Psoas muscle (tissue), 8 donors: ENCODE data around the gene SPRED3. TPM values are rescaled to one million over a fixed set of nuclear protein-coding genes. Genes with fewer than 3 reads are reported as not detected.
"Not testable (repeated sequence)": the region's sequence is repeated elsewhere in the genome, so short reads cannot be mapped to it uniquely, and the experiment has no call there.

Experiments
- ATAC-seq, 4 donors: fragments of 200-7000 bp; cut with Tn5 transposase; one replicate each; pipeline ENCODE4 v1.9.1; 2020; ENCODE audit warnings: moderate library complexity in 3 of 4, mild to moderate bottlenecking in 2 of 4
- DNase-seq, 2 donors: peaks; one replicate each; pipeline ENCODE4 v3.0.0-alpha.2; 2020
- H3K27ac ChIP-seq: fragments of 200-600 bp; one replicate; pipeline ENCODE4 v1.8.0; 2022
- H3K27me3 ChIP-seq, 3 donors: fragments of 200-600 bp in 1 of 3; one replicate each; pipeline versions ENCODE4 v1.6.1 to v1.8.0; 2013 to 2022; ENCODE audit warnings: low read length in 2 of 3, mild to moderate bottlenecking in 2 of 3, moderate library complexity in 1 of 3; ENCODE audit not compliant: insufficient read depth in 3 of 3
- H3K36me3 ChIP-seq, 2 donors: fragments of 200-600 bp in 1 of 2; one replicate each; pipeline versions ENCODE4 v1.6.1 to v1.8.0; 2013 to 2022; ENCODE audit warnings: low read depth in 1 of 2, mild to moderate bottlenecking in 1 of 2, moderate library complexity in 1 of 2; ENCODE audit not compliant: insufficient read depth in 1 of 2
- H3K4me1 ChIP-seq: fragments of 200-600 bp; one replicate; pipeline ENCODE4 v1.8.0; 2022
- H3K4me3 ChIP-seq: fragments of 200-600 bp; one replicate; pipeline ENCODE4 v1.8.0; 2022; ENCODE audit warnings: mild to moderate bottlenecking
- H3K9me3 ChIP-seq: fragments of 200-600 bp; one replicate; pipeline ENCODE4 v1.8.0; 2022
- CTCF ChIP-seq: fragments of 200-600 bp; IDR thresholded peaks from one replicate; pipeline ENCODE4 v1.8.0; 2022; ENCODE audit warnings: antibody characterized with exemption
- WGBS, 3 donors: extraction: QIAGEN DNeasy Blood & Tissue Kit; methylation state at CpG; one replicate each; pipeline versions ENCODE4 v1.1.6 to v1.1.7; 2013; 5-methylcytosine and 5-hydroxymethylcytosine counted together
- intact Hi-C, 2 donors: fragments of 100-400 bp; cut with DNase I; formaldehyde crosslinking; loops; one replicate each; pipeline versions ENCODE4 v1.11.0 to v1.14.2; 2022
- polyA plus RNA-seq, 3 donors: library from polyadenylated mRNA; stranded (reverse); fragments of 200-250 nt; gene quantifications; one replicate each; pipeline ENCODE4 v1.2.3, GENCODE V29; 2013
- total RNA-seq, 4 donors: library from RNA; stranded (reverse); fragmentation: NEBNext Ultra II Directional in 2 of 4; extraction: Animal tissue kit (Norgen Biotek cat#: 25700) in 2 of 4; gene quantifications; one replicate each; pipeline versions ENCODE4 v1.2.1 to v1.2.4, GENCODE V29; 2021 to 2023
- donor health status: healthy with polysubstance abuse.
- donor health status: DM: no; HTN: no; CAD: no; lungs with moderate emphysema.
- donor health status: Bipolar disorder and iron deficiency.
- donor health status: healthy.
- donor health status: DM: yes; HTN: yes; CAD: no.
- donor health status: DM: no; HTN: no; CAD: no.
- donor health status: DM: no; HTN: no; CAD: no.
- donor health status: DM: yes; HTN: yes; CAD: no.

The SPRED3 gene
- total and polyA plus RNA-seq, 7 donors: 0.01 to 2.1 (median 1.0) TPM

GRCh38 chr19:38424272-38424671 is 35.8 kb downstream of the SPRED3 start:
- Histone ChIP-seq H3K36me3 (no peaks in the 10 kb centered on the region), H3K27ac (no peak overlapping the region), H3K4me3 (no peak overlapping the region), H3K9me3 (no peaks in the 10 kb centered on the region), H3K27me3 (no peaks in the 10 kb centered on the region), H3K4me1 (no peaks in the 10 kb centered on the region)
- TF ChIP-seq CTCF: no peak
- WGBS, 3 donors: 88 to 99% (median 93%) methylated on average over 3 to 5 of the region's 5 CpGs
- intact Hi-C loops: no loop called here
- no peak for DNase-seq
- ATAC-seq: no peak

GRCh38 chr19:38425222-38425809 is 36.8 kb downstream of the SPRED3 start:
- H3K27me3 ChIP-seq: no peaks in the 10 kb centered on the region
- no peak for TF ChIP-seq CTCF

GRCh38 chr19:38425810-38426466 is 37.4 kb downstream of the SPRED3 start, which contains the start of gene RASGRP4:
Gene RASGRP4 (minus strand): TSS chr19:38426219. CDS start chr19:38426091, 128 bp downstream.
- Histone ChIP-seq H3K4me3 (peak within 1 kb of the TSS; percentile 36), H3K27me3 (no peaks in the 10 kb centered on the region), H3K9me3 (no peaks in the 10 kb centered on the region), H3K4me1 (peaks cover 2% of the 10 kb centered on the region), H3K27ac (no peak within 1 kb of the TSS), H3K36me3 (no peaks in the 10 kb centered on the region)
- intact Hi-C loops: no loop called here
- TF ChIP-seq CTCF: no peak
- DNase-seq (peak in 1 of 2 donors; percentile 66), ATAC-seq (no peak)
- WGBS, 3 donors: 53 to 59% (median 58%) methylated on average over 18 to 20 of the region's 20 CpGs

More at GRCh38 chr19:38425222-38425809, 36.8 kb downstream of the SPRED3 start:
- no peaks in the 10 kb centered on the region for H3K36me3 ChIP-seq
- no peaks in the 10 kb centered on the region for H3K9me3 ChIP-seq
- peak overlapping the region; percentile 36 for H3K4me3 ChIP-seq
- no peaks in the 10 kb centered on the region for H3K4me1 ChIP-seq
- DNase-seq (no peak), ATAC-seq (peak in 2 of 4 donors; percentile 8 to 12)
- WGBS, 3 donors: 81 to 82% (median 81%) methylated on average over 7 of the region's 7 CpGs
- intact Hi-C loops: no loop called here
- H3K27ac ChIP-seq: no peak overlapping the region

- 71 to 74% (median 73%) methylated on average over 12 to 17 of the region's 17 CpGs for WGBS, 3 donors
- intact Hi-C loops, H3K4me1 ChIP-seq, H3K36me3 ChIP-seq, H3K4me3 ChIP-seq, DNase-seq, ATAC-seq, H3K27me3 ChIP-seq, H3K27ac ChIP-seq, H3K9me3 ChIP-seq: not testable (repeated sequence)
Observed at GRCh38 chr19:38427035-38427677, 38.7 kb downstream of the SPRED3 start.
